Epithelial cell of proximal tubule (primary cell): ENCODE data around the gene NACA2. TPM values are rescaled to one million over a fixed set of nuclear protein-coding genes. Genes with fewer than 3 reads are reported as not detected.
"Not testable (repeated sequence)": the region's sequence is repeated elsewhere in the genome, so short reads cannot be mapped to it uniquely, and the experiment has no call there.

Experiments used
- DNase-seq: peaks from one replicate; pipeline ENCODE4 v3.0.0-alpha.2; 2011; ENCODE audit warnings: low read depth
- H3K4me3 ChIP-seq: 2 replicates; pipeline ENCODE4 v1.5.1; 2011; ENCODE audit warnings: low read depth, mild to moderate bottlenecking, low read length
- CTCF ChIP-seq: conservative IDR thresholded peaks from 2 replicates; pipeline ENCODE4 v1.5.1; 2012; ENCODE audit warnings: low read depth, mild to moderate bottlenecking, low read length
- total RNA-seq: library from RNA; depleted of rRNA; stranded (reverse); fragments of >200 nt; gene quantifications from 2 replicates; pipeline ENCODE4 v1.2.3, GENCODE V29; 2015

NACA2 gene
- total RNA-seq, 1 donor from 2014 or later = not detected

DNA sequence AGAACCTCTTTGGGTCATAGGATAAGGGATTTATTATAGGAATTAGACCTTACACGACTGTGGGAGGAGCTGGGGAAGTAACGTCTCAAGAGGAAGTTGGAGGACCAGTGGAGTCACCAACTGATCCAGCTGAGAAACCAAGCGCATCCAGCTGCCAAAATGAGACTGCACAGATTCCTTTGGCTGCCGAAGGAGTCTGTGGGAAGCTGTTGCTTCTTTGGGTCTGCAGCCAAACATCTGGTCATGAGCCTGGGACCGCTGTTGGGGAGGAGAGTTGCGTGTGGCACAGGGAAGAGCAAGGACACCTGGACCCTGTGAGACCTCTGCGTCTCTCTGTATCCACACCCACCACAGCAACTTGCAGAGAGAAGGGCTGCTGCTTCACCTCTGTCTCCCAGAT lies 2.4 kb upstream of the NACA2 start:
- no peak for TF ChIP-seq CTCF

GRCh38 chr17:61591930-61592329 lies 911 bp upstream of the NACA2 start:
- DNase-seq = no peak
- H3K4me3 ChIP-seq = no peak overlapping the region
- TF ChIP-seq CTCF = no peak

More for the DNA sequence above, 2.4 kb upstream of the NACA2 start:
- H3K4me3 ChIP-seq = no peak overlapping the region
- DNase-seq = no peak

- no peak for TF ChIP-seq CTCF
- no peak for DNase-seq
- no peak overlapping the region for H3K4me3 ChIP-seq
Measured at GRCh38 chr17:61589990-61590389, 1.0 kb downstream of the NACA2 start.

- TF ChIP-seq CTCF = no peak
- no peak for DNase-seq
- no peak overlapping the region for H3K4me3 ChIP-seq
Measured at GRCh38 chr17:61587807-61588660, 3.0 kb downstream of the NACA2 start.

- DNase-seq = no peak
- no peak for TF ChIP-seq CTCF
- H3K4me3 ChIP-seq = no peak overlapping the region
Measured at GRCh38 chr17:61587242-61587641, 3.8 kb downstream of the NACA2 start.

GRCh38 chr17:61586622-61587021 lies 4.4 kb downstream of the NACA2 start:
- H3K4me3 ChIP-seq, DNase-seq: not testable (repeated sequence)

DNA sequence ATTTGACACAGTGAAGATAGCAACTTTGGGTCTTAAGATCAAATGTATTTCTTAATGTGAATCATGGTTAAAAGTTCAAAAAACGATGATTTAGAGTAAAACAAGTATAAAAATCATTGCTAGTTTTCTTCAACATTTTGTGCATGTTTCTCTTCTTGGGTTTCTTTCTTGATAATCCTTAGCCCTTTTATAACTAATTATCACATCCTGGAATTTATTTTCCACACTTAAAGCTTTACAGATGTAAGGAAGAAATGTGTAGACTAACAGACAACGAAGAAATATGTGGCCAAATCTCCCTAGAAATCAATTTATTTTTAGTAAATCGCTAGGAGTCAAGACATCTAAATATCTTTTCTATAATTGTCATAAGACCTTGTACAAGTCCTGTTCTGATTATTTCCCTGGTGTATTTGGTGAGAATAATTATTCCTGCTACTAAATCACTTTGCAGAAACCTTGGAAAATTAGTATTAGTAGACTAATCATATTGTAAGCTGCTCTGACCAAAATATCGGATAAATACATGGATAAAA lies 4.9 kb downstream of the NACA2 start:
- DNase-seq = no peak
- TF ChIP-seq CTCF = no peak
- H3K4me3 ChIP-seq = no peak overlapping the region
